ENCODE results near the gene WASL. TPM values are rescaled to one million over a fixed set of nuclear protein-coding genes. Genes with fewer than 3 reads are reported as not detected.

The WASL gene
- total RNA-seq, 1 donor from 2014 or later, result 42.7 TPM

DNA sequence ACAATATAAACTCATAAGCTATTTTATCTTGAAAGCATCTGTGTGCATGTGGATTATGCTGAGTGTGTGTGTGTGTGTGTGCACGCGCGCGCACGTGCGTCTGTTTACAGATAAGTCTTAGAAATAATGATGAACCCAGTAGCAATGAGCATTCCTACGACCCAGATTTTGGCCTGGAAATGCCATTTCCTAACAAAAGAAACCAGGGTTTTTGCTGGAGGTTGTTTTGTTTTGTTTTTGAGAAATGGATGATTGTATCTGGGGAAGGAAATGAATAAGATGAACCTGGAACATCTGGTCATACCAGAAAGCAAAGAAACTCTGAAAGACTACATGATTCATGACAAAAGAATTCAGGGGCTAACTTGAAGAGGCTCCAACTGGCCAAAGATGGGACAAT, 115.2 kb downstream of the WASL start:
- Mint-ChIP-seq H3K27me3 (ENCODE audit: unreplicated experiment) (peaks cover 7% of the 10 kb centered on the region), H3K36me3 (ENCODE audit: unreplicated experiment) (no peaks in the 10 kb centered on the region), H3K4me1 (ENCODE audit: unreplicated experiment) (peaks cover 12% of the 10 kb centered on the region), H3K9me3 (ENCODE audit: unreplicated experiment) (no peaks in the 10 kb centered on the region), H3K27ac (ENCODE audit: unreplicated experiment) (no peak overlapping the region), H3K4me3 (ENCODE audit: unreplicated experiment) (no peak overlapping the region)
- no peak for TF ChIP-seq CTCF (IDR thresholded peaks at IDR 0.05)
- DNase-seq (ENCODE audit: extremely low spot score, unreplicated experiment), result no peak

- no peaks in the 10 kb centered on the region for H3K36me3 Mint-ChIP-seq (ENCODE audit: unreplicated experiment)
- TF ChIP-seq CTCF (IDR thresholded peaks at IDR 0.05), result no peak
- H3K27me3 Mint-ChIP-seq (ENCODE audit: unreplicated experiment), result peaks cover 4% of the 10 kb centered on the region
- H3K4me1 Mint-ChIP-seq (ENCODE audit: unreplicated experiment), result peaks cover 12% of the 10 kb centered on the region
- no peaks in the 10 kb centered on the region for H3K9me3 Mint-ChIP-seq (ENCODE audit: unreplicated experiment)
- H3K27ac Mint-ChIP-seq (ENCODE audit: unreplicated experiment), result no peak overlapping the region
- no peak for DNase-seq (ENCODE audit: extremely low spot score, unreplicated experiment)
- H3K4me3 Mint-ChIP-seq (ENCODE audit: unreplicated experiment), result no peak overlapping the region
Observed at GRCh38 chr7:123632808-123633207, 116.0 kb downstream of the WASL start.

Other genes starting within 250 kb of the WASL start
- 0.26 and 0.32 TPM in 2 replicates for gene IQUB, start 214.4 kb downstream of the WASL start, total RNA-seq
- gene NDUFA5, start 191.2 kb downstream of the WASL start, total RNA-seq, result 56.5 and 64.7 TPM in 2 replicates
- not detected in 2 replicates for gene ASB15, start 147.2 kb downstream of the WASL start, total RNA-seq
- gene LMOD2, start 93.1 kb downstream of the WASL start, total RNA-seq, result not detected in 2 replicates
- gene HYAL4, start 96.2 kb upstream of the WASL start, total RNA-seq, result not detected in 2 replicates
- not detected in 2 replicates for gene SPAM1, start 176.2 kb upstream of the WASL start, total RNA-seq